Gastrocnemius medialis (tissue), 4 donors: ENCODE measurements around the gene CFAP54. TPM values are rescaled to one million over a fixed set of nuclear protein-coding genes. Genes with fewer than 3 reads are reported as not detected.

Experiments used
- ATAC-seq, 2 donors: fragments of 150-250 bp; one replicate each; pipeline ENCODE4 v1.9.1; 2016
- DNase-seq, 2 donors: peaks; one replicate each; pipeline ENCODE4 v3.0.0-alpha.2; 2019
- H3K27ac ChIP-seq, 4 donors: fragments of 200-600 bp; sonication (generic); 1 replicate in 1 of 4; 2 replicates in 3 of 4; pipeline ENCODE4 v1.5.1; 2016 to 2018; ENCODE audit warnings: mild to moderate bottlenecking in 2 of 4, moderate library complexity in 1 of 4
- H3K27me3 ChIP-seq, 3 donors: fragments of 200-600 bp; sonication (generic) in 2 of 3; 1 replicate in 1 of 3; 2 replicates in 2 of 3; pipeline versions ENCODE4 v1.5.1 to v1.6.0; 2016 to 2019; ENCODE audit warnings: mild to moderate bottlenecking in 1 of 3, moderate library complexity in 1 of 3
- H3K36me3 ChIP-seq, 2 donors: fragments of 200-600 bp; sonication (generic) in 1 of 2; one replicate each; pipeline ENCODE4 v1.5.1; 2017 to 2018
- H3K4me1 ChIP-seq, 2 donors: fragments of 200-600 bp; sonication (generic) in 1 of 2; one replicate each; pipeline ENCODE4 v1.5.1; 2016 to 2017; ENCODE audit warnings: mild to moderate bottlenecking in 2 of 2
- H3K4me3 ChIP-seq, 4 donors: fragments of 200-600 bp; sonication (generic) in 3 of 4; 1 replicate in 1 of 4; 2 replicates in 3 of 4; pipeline ENCODE4 v1.5.1; 2016 to 2019; ENCODE audit warnings: mild to moderate bottlenecking in 2 of 4
- H3K9me3 ChIP-seq, 3 donors: fragments of 200-600 bp; sonication (generic) in 2 of 3; 1 replicate in 1 of 3; 2 replicates in 2 of 3; pipeline ENCODE4 v1.5.1; 2016 to 2019
- CTCF ChIP-seq, 5 experiments: fragments of 450-650 bp in 3 of 5; fragments of 200-600 bp in 2 of 5; sonication (generic) in 2 of 5; IDR thresholded peaks in 4 of 5; conservative IDR thresholded peaks in 1 of 5; 1 replicate in 4 of 5; 2 replicates in 1 of 5; pipeline ENCODE4 v1.5.1; 2016 to 2019; ENCODE audit warnings: antibody characterized with exemption in 5 of 5, mild to moderate bottlenecking in 3 of 5, moderate library complexity in 3 of 5
- POLR2A ChIP-seq, 2 donors: fragments of 450-650 bp; IDR thresholded peaks; one replicate each; pipeline ENCODE4 v1.6.1; 2017; ENCODE audit warnings: antibody characterized with exemption in 2 of 2, mild to moderate bottlenecking in 2 of 2, moderate library complexity in 2 of 2
- in situ Hi-C, 4 donors: fragments of 200-750 bp; cut with MboI; loops; one replicate each; pipeline versions ENCODE4 v1.15.0 to v1.8.0; 2017; ENCODE audit warnings: low sequenced_read_pairs in 4 of 4
- intact Hi-C: fragments of 100-400 bp; cut with DNase I; formaldehyde crosslinking; loops from one replicate; pipeline ENCODE4 v1.15.1; 2023; ENCODE audit warnings: low total_unique reads
- total RNA-seq, 4 donors: library from RNA; depleted of rRNA; stranded (reverse); fragments of >200 nt; gene quantifications; one replicate each; pipeline versions ENCODE4 v1.1.0 to v1.2.3, GENCODE V29; 2016

CFAP54 gene
- total RNA-seq, 4 donors from 2014 or later: not detected

GRCh38 chr12:96774496-96775256 lies 285.3 kb downstream of the CFAP54 start:
- intact Hi-C loops: no loop called here
- H3K4me1 ChIP-seq: no peaks in the 10 kb centered on the region
- in situ Hi-C loops: loop anchor here in 1 of 4 donors (25.0 kb wide), 1 partner anchor 88 kb away; no protein-coding TSS in a partner anchor
- H3K9me3 ChIP-seq: no peaks in the 10 kb centered on the region
- DNase-seq (no peak), ATAC-seq (no peak)
- no peaks in the 10 kb centered on the region for H3K27me3 ChIP-seq
- no peak for TF ChIP-seq CTCF (IDR thresholded peaks at IDR 0.05 in 4 of 5, conservative IDR thresholded peaks at IDR 0.05 in 1 of 5)
- TF ChIP-seq POLR2A (IDR thresholded peaks at IDR 0.05): no peak
- H3K36me3 ChIP-seq: no peaks in the 10 kb centered on the region
- no peak overlapping the region for H3K4me3 ChIP-seq
- H3K27ac ChIP-seq: no peak overlapping the region

- H3K4me1 ChIP-seq: no peaks in the 10 kb centered on the region
- no peaks in the 10 kb centered on the region for H3K36me3 ChIP-seq
- intact Hi-C loops (no loop called here), in situ Hi-C loops (no loop called here)
- ATAC-seq (no peak), DNase-seq (no peak)
- H3K9me3 ChIP-seq: no peaks in the 10 kb centered on the region
- no peak overlapping the region for H3K27ac ChIP-seq
- TF ChIP-seq CTCF (IDR thresholded peaks at IDR 0.05 in 4 of 5, conservative IDR thresholded peaks at IDR 0.05 in 1 of 5): no peak
- TF ChIP-seq POLR2A (IDR thresholded peaks at IDR 0.05): no peak
- H3K27me3 ChIP-seq: no peaks in the 10 kb centered on the region
- H3K4me3 ChIP-seq: no peak overlapping the region
Measured at GRCh38 chr12:96776908-96777307, 287.5 kb downstream of the CFAP54 start.

- TF ChIP-seq CTCF (IDR thresholded peaks at IDR 0.05 in 4 of 5, conservative IDR thresholded peaks at IDR 0.05 in 1 of 5): no peak
- TF ChIP-seq POLR2A (IDR thresholded peaks at IDR 0.05): no peak
- no peak overlapping the region for H3K27ac ChIP-seq
- H3K4me1 ChIP-seq: no peaks in the 10 kb centered on the region
- H3K36me3 ChIP-seq: no peaks in the 10 kb centered on the region
- DNase-seq (no peak), ATAC-seq (no peak)
- in situ Hi-C loops (no loop called here), intact Hi-C loops (no loop called here)
- H3K4me3 ChIP-seq: no peak overlapping the region
- no peaks in the 10 kb centered on the region for H3K9me3 ChIP-seq
- no peaks in the 10 kb centered on the region for H3K27me3 ChIP-seq
Measured at GRCh38 chr12:96780330-96780729, 291.0 kb downstream of the CFAP54 start.

GRCh38 chr12:96786791-96787190 lies 297.4 kb downstream of the CFAP54 start:
- no peak for ATAC-seq
- no peaks in the 10 kb centered on the region for H3K36me3 ChIP-seq
- H3K4me1 ChIP-seq: no peaks in the 10 kb centered on the region
- in situ Hi-C loops (no loop called here), intact Hi-C loops (no loop called here)
- no peaks in the 10 kb centered on the region for H3K27me3 ChIP-seq
- no peaks in the 10 kb centered on the region for H3K9me3 ChIP-seq
- DNase-seq: no peak
- H3K4me3 ChIP-seq: no peak overlapping the region
- H3K27ac ChIP-seq: no peak overlapping the region
- no peak for TF ChIP-seq CTCF (IDR thresholded peaks at IDR 0.05 in 4 of 5, conservative IDR thresholded peaks at IDR 0.05 in 1 of 5)
- no peak for TF ChIP-seq POLR2A (IDR thresholded peaks at IDR 0.05)
